Measurements from ENCODE around the gene RCSD1. TPM values are rescaled to one million over a fixed set of nuclear protein-coding genes. Genes with fewer than 3 reads are reported as not detected.

RCSD1 gene
- total and polyA plus RNA-seq, 4 donors, result 13.6 to 26.2 (median 15.6) TPM

DNA sequence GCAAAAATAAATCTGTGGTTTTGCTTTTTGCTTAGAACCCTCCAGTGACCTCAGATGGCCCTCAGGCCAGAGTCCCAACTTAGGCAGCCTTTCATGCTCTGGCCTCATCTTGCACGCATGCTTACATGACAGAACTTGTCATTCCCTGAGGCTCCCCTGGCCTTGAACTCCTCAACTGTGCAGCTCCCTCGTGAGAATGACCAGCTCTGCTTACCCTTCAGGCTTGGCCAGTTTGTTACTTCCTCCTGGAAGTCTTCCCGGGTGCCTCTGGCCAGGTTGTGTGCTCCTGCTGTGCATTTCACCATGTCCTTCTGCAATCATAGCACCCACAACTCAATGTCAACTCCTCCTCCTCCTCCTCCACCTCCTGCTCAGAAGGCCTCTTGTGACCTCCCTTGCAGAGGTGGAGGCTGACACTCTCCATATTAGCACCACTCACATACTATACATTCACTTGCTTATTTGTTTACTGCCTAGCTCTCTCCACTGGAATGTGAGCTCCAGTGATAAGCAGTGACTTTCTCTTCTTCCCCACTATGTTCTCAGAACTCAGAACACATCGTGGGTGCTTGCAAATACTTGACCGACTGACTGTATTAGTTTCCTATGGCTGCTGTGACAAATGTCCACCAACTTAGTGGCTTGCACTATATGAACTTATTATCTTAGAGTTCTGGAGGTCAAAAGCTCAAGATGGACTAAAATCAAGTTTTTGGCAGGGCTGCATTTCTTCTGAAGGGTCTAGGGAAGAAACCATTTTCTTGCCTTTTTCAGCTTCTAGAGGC, 41.9 kb downstream of the RCSD1 start:
- Histone ChIP-seq H3K36me3 (ENCODE audit: control insufficient read depth, insufficient read depth, low read length) (no peaks in the 10 kb centered on the region), H3K27me3 (ENCODE audit: control insufficient read depth, insufficient read depth, low read length) (no peaks in the 10 kb centered on the region), H3K4me1 (ENCODE audit: control insufficient read depth, insufficient read depth, low read length) (no peaks in the 10 kb centered on the region), H3K4me3 (ENCODE audit: low read depth, low read length) (no peak overlapping the region), H3K9me3 (ENCODE audit: control insufficient read depth, insufficient read depth, low read length) (no peaks in the 10 kb centered on the region), H3K27ac (ENCODE audit: low read depth, low read length) (no peak overlapping the region)
- WGBS (ENCODE audit: insufficient coverage), result 83% methylated on average over 4 of the region's 5 CpGs
- DNase-seq (ENCODE audit: low read depth in 4 of 6, low spot score in 6 of 6), result no peak

- WGBS (ENCODE audit: insufficient coverage), result 69% methylated on average over 4 of the region's 4 CpGs
- DNase-seq (ENCODE audit: low read depth in 4 of 6, low spot score in 6 of 6), result no peak
- no peaks in the 10 kb centered on the region for H3K27me3 ChIP-seq (ENCODE audit: control insufficient read depth, insufficient read depth, low read length)
- H3K9me3 ChIP-seq (ENCODE audit: control insufficient read depth, insufficient read depth, low read length), result no peaks in the 10 kb centered on the region
- no peaks in the 10 kb centered on the region for H3K36me3 ChIP-seq (ENCODE audit: control insufficient read depth, insufficient read depth, low read length)
- H3K27ac ChIP-seq (ENCODE audit: low read depth, low read length), result no peak overlapping the region
- no peaks in the 10 kb centered on the region for H3K4me1 ChIP-seq (ENCODE audit: control insufficient read depth, insufficient read depth, low read length)
- H3K4me3 ChIP-seq (ENCODE audit: low read depth, low read length), result no peak overlapping the region
These were observed 42.8 kb downstream of the RCSD1 start for GRCh38 chr1:167672831-167673230.

GRCh38 chr1:167673265-167673664, 43.2 kb downstream of the RCSD1 start:
- Histone ChIP-seq H3K27ac (ENCODE audit: low read depth, low read length) (no peak overlapping the region), H3K27me3 (ENCODE audit: control insufficient read depth, insufficient read depth, low read length) (no peaks in the 10 kb centered on the region), H3K36me3 (ENCODE audit: control insufficient read depth, insufficient read depth, low read length) (no peaks in the 10 kb centered on the region), H3K4me3 (ENCODE audit: low read depth, low read length) (no peak overlapping the region), H3K4me1 (ENCODE audit: control insufficient read depth, insufficient read depth, low read length) (no peaks in the 10 kb centered on the region), H3K9me3 (ENCODE audit: control insufficient read depth, insufficient read depth, low read length) (no peaks in the 10 kb centered on the region)
- no peak for DNase-seq (ENCODE audit: low read depth in 4 of 6, low spot score in 6 of 6)
- 90% methylated on average over 3 of the region's 4 CpGs for WGBS (ENCODE audit: insufficient coverage)

DNA sequence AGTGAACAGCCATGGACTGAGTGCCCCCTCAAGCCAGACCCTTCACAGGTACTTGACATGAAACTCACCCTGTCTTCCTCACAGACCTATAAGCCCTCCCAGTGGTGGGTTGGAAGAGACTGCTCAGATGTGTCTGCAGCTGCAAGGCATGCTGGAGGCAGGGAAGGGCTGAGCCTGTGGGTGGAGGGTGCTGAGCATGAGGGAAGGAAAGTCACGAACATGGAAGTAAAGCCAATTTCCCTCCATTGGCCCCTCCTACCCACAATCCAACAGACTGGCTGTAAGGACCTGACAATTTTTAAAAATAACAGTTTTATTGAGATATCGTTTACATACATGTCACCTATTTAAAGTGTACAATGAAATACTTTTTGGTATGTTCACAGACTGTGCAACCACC, 44.1 kb downstream of the RCSD1 start:
- Histone ChIP-seq H3K36me3 (ENCODE audit: control insufficient read depth, insufficient read depth, low read length) (no peaks in the 10 kb centered on the region), H3K9me3 (ENCODE audit: control insufficient read depth, insufficient read depth, low read length) (no peaks in the 10 kb centered on the region), H3K27me3 (ENCODE audit: control insufficient read depth, insufficient read depth, low read length) (no peaks in the 10 kb centered on the region), H3K27ac (ENCODE audit: low read depth, low read length) (no peak overlapping the region), H3K4me1 (ENCODE audit: control insufficient read depth, insufficient read depth, low read length) (peaks cover 3% of the 10 kb centered on the region), H3K4me3 (ENCODE audit: low read depth, low read length) (no peak overlapping the region)
- WGBS (ENCODE audit: insufficient coverage), result no CpG with 5 or more reads among the region's 2 CpGs
- no peak for DNase-seq (ENCODE audit: low read depth in 4 of 6, low spot score in 6 of 6)

GRCh38 chr1:167675440-167675839, 45.4 kb downstream of the RCSD1 start:
- Histone ChIP-seq H3K4me3 (ENCODE audit: low read depth, low read length) (no peak overlapping the region), H3K4me1 (ENCODE audit: control insufficient read depth, insufficient read depth, low read length) (peaks cover 3% of the 10 kb centered on the region), H3K27me3 (ENCODE audit: control insufficient read depth, insufficient read depth, low read length) (no peaks in the 10 kb centered on the region), H3K9me3 (ENCODE audit: control insufficient read depth, insufficient read depth, low read length) (no peaks in the 10 kb centered on the region), H3K27ac (ENCODE audit: low read depth, low read length) (no peak overlapping the region), H3K36me3 (ENCODE audit: control insufficient read depth, insufficient read depth, low read length) (no peaks in the 10 kb centered on the region)
- 100% methylated on average over 2 of the region's 5 CpGs for WGBS (ENCODE audit: insufficient coverage)
- no peak for DNase-seq (ENCODE audit: low read depth in 4 of 6, low spot score in 6 of 6)

GRCh38 chr1:167676205-167676915, 46.3 kb downstream of the RCSD1 start:
- 77% methylated on average over 1 of the region's 2 CpGs for WGBS (ENCODE audit: insufficient coverage)
- peaks cover 3% of the 10 kb centered on the region for H3K4me1 ChIP-seq (ENCODE audit: control insufficient read depth, insufficient read depth, low read length)
- H3K4me3 ChIP-seq (ENCODE audit: low read depth, low read length), result no peak overlapping the region
- DNase-seq (ENCODE audit: low read depth in 4 of 6, low spot score in 6 of 6), result no peak
- H3K9me3 ChIP-seq (ENCODE audit: control insufficient read depth, insufficient read depth, low read length), result no peaks in the 10 kb centered on the region
- no peak overlapping the region for H3K27ac ChIP-seq (ENCODE audit: low read depth, low read length)
- H3K36me3 ChIP-seq (ENCODE audit: control insufficient read depth, insufficient read depth, low read length), result no peaks in the 10 kb centered on the region
- no peaks in the 10 kb centered on the region for H3K27me3 ChIP-seq (ENCODE audit: control insufficient read depth, insufficient read depth, low read length)

GRCh38 chr1:167676916-167677848, 47.1 kb downstream of the RCSD1 start:
- Histone ChIP-seq H3K27me3 (ENCODE audit: control insufficient read depth, insufficient read depth, low read length) (no peaks in the 10 kb centered on the region), H3K4me3 (ENCODE audit: low read depth, low read length) (no peak overlapping the region), H3K36me3 (ENCODE audit: control insufficient read depth, insufficient read depth, low read length) (no peaks in the 10 kb centered on the region), H3K27ac (ENCODE audit: low read depth, low read length) (no peak overlapping the region), H3K9me3 (ENCODE audit: control insufficient read depth, insufficient read depth, low read length) (no peaks in the 10 kb centered on the region), H3K4me1 (ENCODE audit: control insufficient read depth, insufficient read depth, low read length) (peaks cover 3% of the 10 kb centered on the region)
- DNase-seq (ENCODE audit: low read depth in 4 of 6, low spot score in 6 of 6), result no peak
- 85% methylated on average over 5 of the region's 7 CpGs for WGBS (ENCODE audit: insufficient coverage)

- Histone ChIP-seq H3K27me3 (ENCODE audit: control insufficient read depth, insufficient read depth, low read length) (no peaks in the 10 kb centered on the region), H3K9me3 (ENCODE audit: control insufficient read depth, insufficient read depth, low read length) (no peaks in the 10 kb centered on the region), H3K27ac (ENCODE audit: low read depth, low read length) (no peak overlapping the region), H3K4me1 (ENCODE audit: control insufficient read depth, insufficient read depth, low read length) (peaks cover 3% of the 10 kb centered on the region), H3K36me3 (ENCODE audit: control insufficient read depth, insufficient read depth, low read length) (no peaks in the 10 kb centered on the region), H3K4me3 (ENCODE audit: low read depth, low read length) (no peak overlapping the region)
- no peak for DNase-seq (ENCODE audit: low read depth in 4 of 6, low spot score in 6 of 6)
- 93% methylated on average over 10 of the region's 10 CpGs for WGBS (ENCODE audit: insufficient coverage)
These were observed 48.4 kb downstream of the RCSD1 start for GRCh38 chr1:167678422-167678821.

DNA sequence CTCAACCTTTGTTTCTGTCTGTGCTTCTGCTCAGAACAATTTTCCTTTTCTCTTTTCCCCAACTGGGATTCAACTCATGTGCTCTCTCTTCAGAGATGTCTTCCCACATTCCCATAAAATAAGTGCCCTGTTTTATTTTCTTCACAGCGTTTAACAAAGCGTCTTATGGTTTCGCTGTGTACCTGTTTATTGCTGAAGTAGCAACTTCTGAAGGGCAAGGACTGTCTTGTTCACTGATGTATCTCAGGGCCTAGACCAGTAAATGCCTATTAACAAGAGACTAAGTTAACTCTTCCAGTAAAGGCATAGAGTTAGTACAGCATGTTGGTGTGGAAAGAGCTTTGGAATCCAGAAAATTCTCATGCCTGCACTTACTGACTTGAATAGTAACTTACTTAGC, 48.8 kb downstream of the RCSD1 start:
- 70% methylated on average over 2 of the region's 3 CpGs for WGBS (ENCODE audit: insufficient coverage)
- peaks cover 3% of the 10 kb centered on the region for H3K27me3 ChIP-seq (ENCODE audit: control insufficient read depth, insufficient read depth, low read length)
- no peak overlapping the region for H3K4me3 ChIP-seq (ENCODE audit: low read depth, low read length)
- H3K36me3 ChIP-seq (ENCODE audit: control insufficient read depth, insufficient read depth, low read length), result no peaks in the 10 kb centered on the region
- DNase-seq (ENCODE audit: low read depth in 4 of 6, low spot score in 6 of 6), result no peak
- H3K9me3 ChIP-seq (ENCODE audit: control insufficient read depth, insufficient read depth, low read length), result no peaks in the 10 kb centered on the region
- H3K27ac ChIP-seq (ENCODE audit: low read depth, low read length), result no peak overlapping the region
- peaks cover 3% of the 10 kb centered on the region for H3K4me1 ChIP-seq (ENCODE audit: control insufficient read depth, insufficient read depth, low read length)
